Stimulated activated CD8-positive, alpha-beta memory T cell treated with anti-CD3 and anti-CD28 coated beads, Interleukin-15, amount 100 ng/mL, for 48 hours (primary cell): ENCODE data around the gene PCDHB15.
"Not testable (repeated sequence)": the region's sequence is repeated elsewhere in the genome, so short reads cannot be mapped to it uniquely, and the experiment has no call there.

Source experiments
- DNase-seq, 2 donors: peaks; one replicate each; pipeline ENCODE4 v3.0.0-alpha.2; 2020; ENCODE audit warnings: low read depth in 2 of 2

PCDHB15 gene

GRCh38 chr5:141245250-141245717, at the start of gene PCDHB15:
Gene PCDHB15, plus strand, starts transcription at chr5:141245395. Its CDS starts 184 bp downstream, at chr5:141245579.
- no peak for DNase-seq

GRCh38 chr5:141196363-141196762, 48.8 kb upstream of the PCDHB15 start:
- DNase-seq: no peak

GRCh38 chr5:141199359-141200235, 45.6 kb upstream of the PCDHB15 start, which contains the start of gene PCDHB11:
Gene PCDHB11, plus strand, starts transcription at chr5:141199627. Its CDS starts 148 bp downstream, at chr5:141199775.
- no peak for DNase-seq

GRCh38 chr5:141201126-141201525, 44.1 kb upstream of the PCDHB15 start:
- not testable (repeated sequence) for DNase-seq

GRCh38 chr5:141201646-141202045, 43.5 kb upstream of the PCDHB15 start:
- DNase-seq: not testable (repeated sequence)

- DNase-seq: no peak
These were observed 36.7 kb upstream of the PCDHB15 start, which contains the start of gene PCDHB12 for GRCh38 chr5:141208478-141208877. Gene PCDHB12, plus strand, starts transcription at chr5:141208719. Its CDS starts 189 bp downstream, at chr5:141208908.

GRCh38 chr5:141210281-141210680, 34.9 kb upstream of the PCDHB15 start:
- not testable (repeated sequence) for DNase-seq

GRCh38 chr5:141210849-141211248, 34.3 kb upstream of the PCDHB15 start:
- DNase-seq: not testable (repeated sequence)

GRCh38 chr5:141213656-141214339, 31.4 kb upstream of the PCDHB15 start, which contains the start of gene PCDHB13:
Gene PCDHB13, plus strand, starts transcription at chr5:141213919. Its CDS starts 205 bp downstream, at chr5:141214124.
- not testable (repeated sequence) for DNase-seq

GRCh38 chr5:141214583-141214982, 30.6 kb upstream of the PCDHB15 start:
- DNase-seq: not testable (repeated sequence)

GRCh38 chr5:141215504-141215903, 29.7 kb upstream of the PCDHB15 start:
- not testable (repeated sequence) for DNase-seq

- not testable (repeated sequence) for DNase-seq
These were observed 29.2 kb upstream of the PCDHB15 start for GRCh38 chr5:141216035-141216434.

- DNase-seq: no peak
These were observed 21.9 kb upstream of the PCDHB15 start, which contains the start of gene PCDHB14 for GRCh38 chr5:141223112-141223783. Gene PCDHB14, plus strand, starts transcription at chr5:141223343. Its CDS starts 163 bp downstream, at chr5:141223506.

- DNase-seq: not testable (repeated sequence)
These were observed 20.4 kb upstream of the PCDHB15 start for GRCh38 chr5:141224844-141225243.

GRCh38 chr5:141225421-141225820, 19.8 kb upstream of the PCDHB15 start:
- DNase-seq: not testable (repeated sequence)

GRCh38 chr5:141234109-141234667, 11.0 kb upstream of the PCDHB15 start:
- DNase-seq: no peak

- not testable (repeated sequence) for DNase-seq
These were observed 9.3 kb upstream of the PCDHB15 start for GRCh38 chr5:141235922-141236321.

GRCh38 chr5:141236516-141237313, 8.5 kb upstream of the PCDHB15 start:
- no peak for DNase-seq

- no peak for DNase-seq
These were observed 3.7 kb upstream of the PCDHB15 start for GRCh38 chr5:141241496-141241895.

- DNase-seq: not testable (repeated sequence)
These were observed 1.8 kb downstream of the PCDHB15 start for GRCh38 chr5:141246971-141247370.
